Activated CD4-positive, alpha-beta T cell treated with anti-CD3 and anti-CD28 coated beads for 48 hours (primary cell): ENCODE data around the gene TMEM132D.

Source experiments
- DNase-seq: peaks from one replicate; pipeline ENCODE4 v3.0.0-alpha.2; 2020

TMEM132D gene

GRCh38 chr12:129819391-129819790 lies 84.4 kb downstream of the TMEM132D start:
- no peak for DNase-seq

GRCh38 chr12:129815846-129816245 lies 88.0 kb downstream of the TMEM132D start:
- DNase-seq = no peak

GRCh38 chr12:129811963-129812362 lies 91.9 kb downstream of the TMEM132D start:
- no peak for DNase-seq

DNA sequence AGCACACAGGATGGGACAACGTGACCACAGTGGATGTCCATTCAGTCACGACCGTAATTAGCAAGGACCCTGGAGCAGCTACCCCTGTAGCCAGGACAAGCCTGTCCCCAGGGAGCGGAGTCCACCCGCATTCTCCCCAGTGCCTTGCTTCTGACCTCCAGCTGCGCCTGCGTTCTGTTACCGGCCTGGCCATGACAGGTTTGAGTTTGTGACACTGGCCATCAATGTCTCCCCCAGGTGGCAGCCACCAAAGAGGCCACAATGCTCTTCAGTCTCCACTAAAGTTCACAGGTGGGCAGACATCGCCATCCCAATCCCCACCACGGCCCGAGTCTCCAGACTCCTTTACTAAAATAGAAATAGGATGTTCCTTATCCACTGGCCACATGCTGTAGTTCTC lies 96.7 kb downstream of the TMEM132D start:
- DNase-seq = no peak

- DNase-seq = no peak
Measured at GRCh38 chr12:129791396-129791795, 112.4 kb downstream of the TMEM132D start.

GRCh38 chr12:129790930-129791329 lies 112.9 kb downstream of the TMEM132D start:
- DNase-seq = no peak

- DNase-seq = no peak
Measured at GRCh38 chr12:129790331-129790730, 113.5 kb downstream of the TMEM132D start.

DNA sequence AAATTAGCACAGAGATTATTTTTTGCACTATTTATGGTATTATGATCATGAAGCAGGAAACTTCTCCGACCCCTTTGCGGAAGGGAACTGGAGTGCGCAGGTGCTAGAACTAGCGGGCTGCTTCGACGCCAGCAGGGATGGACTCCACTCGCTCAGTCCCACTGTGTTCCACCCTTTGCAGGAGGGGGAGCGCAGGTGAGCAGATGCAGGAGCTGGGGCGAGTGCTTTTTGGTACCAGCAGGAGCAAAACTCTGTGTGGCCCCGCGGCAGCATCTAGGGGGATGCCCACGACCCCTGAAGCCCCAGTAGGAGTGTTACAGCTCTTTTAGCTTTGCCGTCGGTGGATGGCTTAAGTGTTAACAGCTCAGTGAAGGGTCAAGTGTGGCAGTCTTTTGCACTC lies 113.9 kb downstream of the TMEM132D start:
- DNase-seq = no peak

DNA sequence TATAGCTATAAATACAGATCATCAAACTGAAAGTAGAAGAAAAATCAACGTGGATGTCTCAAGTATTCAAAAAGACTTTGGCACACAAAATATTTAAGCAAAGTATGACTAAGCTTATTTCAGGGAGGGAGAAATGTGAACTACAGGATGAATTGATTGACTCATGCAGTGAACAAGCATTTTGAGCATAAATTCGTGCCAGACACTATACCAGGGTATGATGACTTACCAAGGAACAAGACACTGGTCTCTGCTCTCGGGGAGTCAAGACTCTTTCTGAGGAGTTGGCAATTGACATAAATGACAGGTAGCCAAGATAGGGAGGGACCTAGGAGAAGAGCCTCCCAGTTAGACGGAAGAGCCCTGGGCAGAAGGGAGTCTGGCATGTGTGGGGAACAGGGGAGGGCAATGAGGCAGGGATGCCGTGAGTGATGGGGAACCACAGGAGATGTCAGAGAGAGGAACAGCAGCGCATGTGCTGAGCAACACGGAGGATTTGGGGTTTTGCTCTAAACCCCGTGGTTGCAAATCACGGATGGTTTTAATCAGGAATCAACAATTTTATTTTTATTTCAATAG lies 115.2 kb downstream of the TMEM132D start:
- DNase-seq = no peak

DNA sequence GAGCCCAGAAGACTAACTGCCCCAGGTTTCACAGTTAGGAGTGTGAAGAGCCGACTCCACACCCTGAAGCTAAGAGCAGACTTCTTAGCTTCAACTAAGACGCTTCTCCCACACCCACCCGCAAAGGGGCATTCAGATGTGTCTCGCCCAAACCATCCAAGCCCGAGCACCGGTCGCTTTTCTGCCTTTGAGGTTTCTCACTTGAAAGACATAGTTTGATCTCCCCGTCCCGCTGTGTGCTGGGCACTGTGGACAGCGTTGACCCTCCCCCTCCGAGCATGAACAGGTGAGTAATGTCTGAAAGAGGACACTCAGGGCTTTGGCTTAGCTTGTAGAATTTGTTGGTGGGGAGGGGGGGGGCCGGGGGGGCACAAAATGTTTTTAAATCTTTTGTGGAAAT lies 123.8 kb downstream of the TMEM132D start:
- no peak for DNase-seq

- no peak for DNase-seq
Measured at GRCh38 chr12:129779033-129779432, 124.8 kb downstream of the TMEM132D start.

GRCh38 chr12:129776977-129777667 lies 126.7 kb downstream of the TMEM132D start:
- DNase-seq = no peak

DNA sequence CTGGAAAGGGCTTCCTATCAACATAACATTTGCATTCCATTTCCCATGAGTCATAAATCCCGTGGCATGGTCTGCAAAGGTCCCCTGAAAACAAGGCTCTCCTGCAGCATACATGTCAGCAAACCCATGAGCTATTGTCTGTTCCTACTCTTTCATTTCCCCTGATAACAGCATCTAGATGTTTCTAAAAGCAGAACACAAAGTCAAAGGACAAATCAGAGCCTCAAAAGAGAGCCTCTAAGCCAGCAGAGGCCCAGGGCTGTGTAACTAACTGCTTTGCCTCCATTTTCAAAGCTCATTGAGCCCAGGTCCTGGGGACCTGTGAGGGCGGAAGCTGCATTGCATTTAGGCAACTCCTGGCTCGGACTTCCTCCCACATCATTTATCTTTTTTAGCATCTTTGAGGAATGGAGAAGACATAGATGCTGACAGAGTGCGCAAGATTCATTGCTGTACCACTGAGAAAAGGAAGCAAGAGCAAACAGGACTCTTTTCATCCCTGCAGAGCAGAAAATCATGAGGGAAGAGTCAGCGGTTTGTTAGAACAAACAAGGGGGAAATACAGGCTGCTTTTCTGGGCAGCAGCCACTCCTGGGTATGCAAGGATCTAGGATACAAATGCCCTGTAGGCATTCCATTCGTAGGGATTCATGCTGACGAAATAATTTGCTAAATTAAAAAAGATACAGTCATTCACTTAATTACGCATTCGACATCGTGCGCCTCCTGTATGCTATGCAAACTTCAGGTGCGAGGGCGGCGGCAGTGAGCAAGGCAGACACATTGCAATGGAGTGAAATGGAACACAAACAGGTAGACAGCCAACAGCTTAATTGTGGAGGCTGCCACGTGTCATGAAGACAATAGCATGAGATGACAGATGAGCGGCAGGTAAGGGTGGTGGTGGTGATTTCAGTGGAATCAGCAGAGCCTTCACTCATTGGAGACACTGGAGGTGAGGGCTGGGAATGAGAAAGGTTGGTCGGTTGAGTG lies 131.0 kb downstream of the TMEM132D start:
- no peak for DNase-seq

GRCh38 chr12:129771238-129771637 lies 132.6 kb downstream of the TMEM132D start:
- no peak for DNase-seq

- no peak for DNase-seq
Measured at GRCh38 chr12:129765719-129766118, 138.1 kb downstream of the TMEM132D start.

GRCh38 chr12:129762436-129762835 lies 141.4 kb downstream of the TMEM132D start:
- no peak for DNase-seq

DNA sequence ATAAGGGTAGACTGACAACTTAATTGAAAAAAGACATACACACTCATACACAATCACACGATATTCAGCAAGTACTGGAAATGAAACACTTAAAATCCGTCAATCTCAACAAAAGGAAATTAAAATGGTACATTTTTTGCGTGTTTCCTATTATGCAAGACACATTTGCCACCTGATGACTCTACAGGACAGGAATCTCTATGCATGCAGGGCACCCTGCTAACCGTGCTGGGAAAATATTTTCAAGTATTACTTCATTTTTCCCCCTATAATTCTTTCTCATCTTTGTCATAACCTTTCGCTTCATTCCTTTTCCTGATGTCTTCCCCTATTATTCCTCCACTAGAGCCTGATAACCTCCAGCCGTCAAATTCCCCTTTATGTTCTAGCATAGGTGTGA lies 150.2 kb downstream of the TMEM132D start:
- no peak for DNase-seq

GRCh38 chr12:129750421-129750820 lies 153.4 kb downstream of the TMEM132D start:
- DNase-seq = no peak

GRCh38 chr12:129746318-129746717 lies 157.5 kb downstream of the TMEM132D start:
- no peak for DNase-seq

GRCh38 chr12:129729170-129729569 lies 174.7 kb downstream of the TMEM132D start:
- DNase-seq = no peak

- no peak for DNase-seq
Measured at GRCh38 chr12:129727100-129727499, 176.7 kb downstream of the TMEM132D start.

DNA sequence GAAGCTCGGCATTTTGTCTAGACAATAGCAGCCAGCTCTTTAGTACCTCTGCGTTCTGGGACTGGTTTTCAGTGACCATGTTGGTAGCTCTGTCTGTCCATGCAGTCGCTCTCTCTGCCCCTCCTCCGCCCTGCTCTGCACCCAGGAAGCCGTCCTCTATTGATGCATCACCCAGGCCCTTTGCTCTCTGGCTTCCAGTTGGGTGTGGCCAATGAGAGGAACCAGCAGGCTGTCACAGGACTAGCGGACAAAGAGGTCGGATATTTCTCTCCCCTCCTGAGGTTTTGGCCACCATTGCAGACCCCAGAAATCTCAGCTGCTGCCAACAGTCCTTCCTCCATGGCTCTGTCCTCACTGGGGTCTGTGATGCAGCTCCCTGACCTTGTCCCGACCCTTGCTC lies 180.6 kb downstream of the TMEM132D start:
- no peak for DNase-seq

DNA sequence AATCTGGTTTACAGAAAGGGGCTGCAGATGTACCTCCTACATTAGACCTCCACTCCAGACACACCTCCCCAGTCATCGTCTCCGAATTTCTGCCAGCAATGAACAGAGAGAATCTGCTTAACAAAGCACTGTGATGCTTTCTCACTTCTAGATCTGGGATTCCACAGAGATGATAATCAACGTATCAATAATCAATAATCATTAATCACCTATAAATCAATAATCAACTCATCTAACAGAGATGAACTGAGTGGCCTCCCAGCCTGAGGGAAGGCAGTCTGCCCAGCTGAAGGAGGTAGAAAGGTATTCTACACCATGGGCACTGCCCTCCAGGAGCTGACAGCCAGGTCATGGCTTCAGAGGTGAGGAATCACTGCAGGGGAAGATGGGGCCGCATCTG lies 183.2 kb downstream of the TMEM132D start:
- no peak for DNase-seq

GRCh38 chr12:129719416-129719815 lies 184.4 kb downstream of the TMEM132D start:
- no peak for DNase-seq
